ENCODE results near the gene ALKBH6.
A peak's percentile ranks its signal among the peaks of the same experiment; 100 is the strongest.
"Not testable (repeated sequence)": the region's sequence is repeated elsewhere in the genome, so short reads cannot be mapped to it uniquely, and the experiment has no call there.

ALKBH6 gene

DNA sequence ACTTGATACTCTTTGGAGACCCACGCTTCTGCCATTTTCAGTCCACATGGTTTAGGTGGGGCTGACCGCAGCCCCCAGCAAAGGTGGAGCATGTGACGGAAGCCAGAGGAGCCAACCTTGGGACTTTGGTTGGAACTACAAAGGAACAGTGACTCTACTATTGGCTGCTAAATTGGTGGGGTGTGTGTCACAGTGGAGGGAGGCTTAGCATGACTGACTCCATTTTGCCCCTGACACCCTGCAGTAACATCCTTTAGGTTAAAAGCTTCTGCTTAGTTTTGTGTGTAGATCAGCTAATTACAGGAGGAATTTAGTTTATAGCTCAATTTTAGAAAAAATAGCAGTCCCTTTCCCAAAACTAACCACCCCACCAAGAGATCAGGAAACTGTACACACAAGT, 12.4 kb downstream of the ALKBH6 start:
- in situ Hi-C loops (cut with MboI; ENCODE audit: low pct_unique_long_range_greater_than_20kb, low sequenced_read_pairs) = no loop called here
- DNase-seq = no peak

- DNase-seq = no peak
- in situ Hi-C loops (cut with MboI; ENCODE audit: low pct_unique_long_range_greater_than_20kb, low sequenced_read_pairs) = no loop called here
Measured at GRCh38 chr19:35996777-35997176, 17.2 kb downstream of the ALKBH6 start.

- DNase-seq = peak; percentile 94
- in situ Hi-C loops (cut with MboI; ENCODE audit: low pct_unique_long_range_greater_than_20kb, low sequenced_read_pairs) = no loop called here
Measured at GRCh38 chr19:35995048-35995993, 18.7 kb downstream of the ALKBH6 start, which contains the start of gene SDHAF1. Gene SDHAF1 (plus strand): TSS chr19:35995188. CDS start chr19:35995275, 87 bp downstream.

DNA sequence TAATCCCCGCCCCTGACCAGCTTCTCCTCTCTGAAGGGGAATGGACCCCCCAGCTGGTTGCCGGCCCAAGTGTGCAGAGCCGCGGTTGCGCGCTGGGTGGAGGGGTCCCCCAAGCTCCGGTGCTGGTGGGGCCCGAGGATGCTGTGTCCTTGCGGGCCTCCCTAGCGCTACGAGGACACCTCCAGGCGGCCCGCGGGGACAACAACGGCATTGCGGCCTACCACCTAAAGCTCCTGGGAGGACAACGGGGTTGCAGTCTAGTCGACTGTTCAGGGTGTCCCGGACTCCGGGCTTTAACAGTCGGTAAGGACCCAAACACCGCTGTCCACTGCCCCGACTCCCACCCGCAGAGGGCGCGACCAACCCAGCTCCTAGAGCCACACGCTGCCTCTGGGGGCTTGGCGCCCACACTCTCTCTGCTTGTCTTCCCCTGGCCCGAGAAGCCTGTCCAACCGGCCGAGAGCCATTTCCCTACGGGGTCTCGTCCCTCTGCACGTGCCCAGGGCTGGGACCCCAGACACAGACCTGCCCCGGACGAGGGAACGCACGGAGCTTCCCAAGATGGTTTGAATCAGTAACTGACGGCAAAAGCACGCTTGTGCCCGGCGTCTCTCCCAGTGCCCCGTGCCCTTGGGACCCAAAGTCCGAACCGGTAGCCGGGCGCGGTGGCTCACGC, 20.0 kb downstream of the ALKBH6 start:
- in situ Hi-C loops (cut with MboI; ENCODE audit: low pct_unique_long_range_greater_than_20kb, low sequenced_read_pairs) = no loop called here
- no peak for DNase-seq

- DNase-seq = no peak
- in situ Hi-C loops (cut with MboI; ENCODE audit: low pct_unique_long_range_greater_than_20kb, low sequenced_read_pairs) = no loop called here
Measured at GRCh38 chr19:35992907-35993765, 20.9 kb downstream of the ALKBH6 start.

DNA sequence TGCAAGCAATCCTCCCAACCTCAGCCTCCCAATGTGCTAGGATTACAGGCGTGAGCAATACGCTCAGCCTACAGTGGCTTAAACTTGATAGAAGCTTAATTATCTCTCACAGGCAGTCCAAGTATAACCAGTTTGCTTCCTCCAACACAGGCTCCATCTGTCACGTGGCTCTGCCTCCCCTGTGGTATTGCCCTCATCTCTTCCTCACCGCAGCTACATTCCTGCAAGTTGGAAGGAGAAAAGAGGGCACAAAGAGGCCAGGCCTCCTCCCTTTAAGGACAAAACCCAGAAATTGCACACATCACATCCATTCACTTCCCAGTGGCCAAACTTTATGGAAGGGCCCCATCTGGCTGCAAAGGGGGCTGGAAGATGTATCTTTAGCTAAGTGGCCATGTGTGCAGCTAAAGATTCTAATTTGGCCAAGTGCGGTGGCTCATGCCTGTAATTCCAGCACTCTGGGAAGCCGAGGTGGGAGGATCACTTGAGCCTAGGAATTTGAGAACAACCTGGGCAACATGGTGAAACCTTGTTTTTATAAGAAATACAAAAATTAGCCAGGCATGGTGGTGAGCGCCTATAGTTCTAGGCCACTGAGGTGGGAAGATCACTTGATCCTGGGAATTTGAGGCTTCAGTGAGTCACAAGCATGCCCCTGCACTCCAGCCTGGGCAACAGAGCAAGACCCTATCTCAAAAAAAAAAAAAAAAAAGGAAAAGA, 22.1 kb downstream of the ALKBH6 start:
- no peak for DNase-seq
- in situ Hi-C loops (cut with MboI; ENCODE audit: low pct_unique_long_range_greater_than_20kb, low sequenced_read_pairs) = no loop called here

DNA sequence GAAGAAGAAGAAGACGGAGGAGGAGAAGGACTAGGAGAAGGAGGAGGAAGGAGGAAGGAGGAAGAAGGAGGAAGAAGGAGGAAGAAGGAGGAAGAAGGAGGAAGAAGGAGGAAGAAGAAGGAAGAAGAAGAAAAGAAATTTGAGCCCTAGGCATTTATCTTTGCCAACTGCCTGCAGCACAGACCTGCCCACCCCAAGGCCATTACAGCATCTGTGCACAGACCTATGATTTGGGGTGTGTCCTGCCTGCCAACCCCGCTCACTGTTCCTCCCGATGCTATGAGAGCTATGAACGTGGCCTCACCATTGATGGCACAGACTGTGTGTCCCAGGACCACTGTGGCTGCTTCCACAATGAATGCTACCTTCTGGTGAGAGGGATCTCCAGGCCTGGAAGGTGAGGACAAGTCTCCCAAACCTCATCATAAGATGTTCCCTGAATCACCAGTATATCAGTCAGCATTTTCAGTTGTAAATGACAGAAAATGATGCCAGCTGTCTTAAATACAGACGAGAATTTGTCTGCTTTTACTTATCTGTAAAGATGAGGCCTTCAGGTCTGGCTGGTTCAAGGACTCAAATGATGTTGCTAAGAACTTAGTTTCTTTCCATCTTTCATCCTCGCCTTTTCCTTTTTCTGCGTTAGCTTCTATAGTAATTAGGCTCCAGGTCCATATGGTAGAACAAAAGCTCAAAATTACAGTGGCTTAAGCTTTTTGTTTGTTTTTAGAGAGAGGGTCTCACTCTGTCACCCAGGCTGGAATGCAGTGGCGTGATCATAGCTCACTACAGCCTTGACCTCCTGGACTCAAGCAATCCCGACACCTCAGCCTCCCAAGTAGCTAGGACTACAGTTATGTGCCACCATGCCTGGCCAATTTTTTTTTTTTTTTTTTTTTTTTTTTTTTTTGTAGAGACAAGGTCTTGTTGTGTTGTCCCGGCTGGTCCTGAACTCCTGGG, 23.0 kb downstream of the ALKBH6 start:
- in situ Hi-C loops (cut with MboI; ENCODE audit: low pct_unique_long_range_greater_than_20kb, low sequenced_read_pairs) = no loop called here
- no peak for DNase-seq

DNA sequence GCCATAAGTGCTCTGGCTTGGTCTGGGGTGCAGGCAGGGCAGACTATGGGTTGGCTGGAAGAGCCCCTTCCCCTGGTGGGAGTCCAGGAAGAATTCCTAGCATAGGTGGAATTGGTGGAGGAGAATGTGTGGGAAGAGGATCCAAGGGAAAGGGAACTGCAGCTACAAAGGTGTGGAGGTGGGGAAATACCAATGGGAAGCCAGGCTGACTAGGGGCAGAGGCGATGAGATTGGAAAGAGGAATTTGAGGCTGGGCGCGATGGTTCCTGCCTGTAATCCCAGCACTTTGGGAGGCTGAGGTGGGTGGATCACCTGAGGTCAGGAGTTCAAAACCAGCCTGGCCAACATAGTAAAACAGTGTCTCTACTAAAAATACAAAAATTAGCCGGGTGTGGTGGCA, 23.9 kb downstream of the ALKBH6 start:
- in situ Hi-C loops (cut with MboI; ENCODE audit: low pct_unique_long_range_greater_than_20kb, low sequenced_read_pairs) = no loop called here
- DNase-seq = no peak

DNA sequence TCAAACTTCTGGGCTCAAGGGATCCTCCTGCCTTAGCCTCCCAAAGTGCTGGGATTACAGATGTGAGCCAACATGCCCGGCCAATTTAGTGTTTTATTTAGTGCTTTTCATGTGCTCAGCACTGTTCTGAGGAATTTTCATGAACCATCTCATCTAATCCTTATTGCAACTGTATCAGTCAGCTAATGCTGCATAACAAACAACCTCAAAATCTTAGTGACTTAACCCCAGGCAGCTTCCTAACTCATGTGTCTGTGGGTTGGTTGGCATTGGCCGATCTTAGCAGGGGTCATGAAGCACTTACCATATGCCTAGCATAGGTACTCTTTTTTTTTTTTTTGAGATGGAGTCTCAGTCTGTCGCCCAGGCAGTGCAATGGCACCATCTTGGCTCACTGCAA, 25.2 kb downstream of the ALKBH6 start:
- no peak for DNase-seq
- in situ Hi-C loops (cut with MboI; ENCODE audit: low pct_unique_long_range_greater_than_20kb, low sequenced_read_pairs) = no loop called here

DNA sequence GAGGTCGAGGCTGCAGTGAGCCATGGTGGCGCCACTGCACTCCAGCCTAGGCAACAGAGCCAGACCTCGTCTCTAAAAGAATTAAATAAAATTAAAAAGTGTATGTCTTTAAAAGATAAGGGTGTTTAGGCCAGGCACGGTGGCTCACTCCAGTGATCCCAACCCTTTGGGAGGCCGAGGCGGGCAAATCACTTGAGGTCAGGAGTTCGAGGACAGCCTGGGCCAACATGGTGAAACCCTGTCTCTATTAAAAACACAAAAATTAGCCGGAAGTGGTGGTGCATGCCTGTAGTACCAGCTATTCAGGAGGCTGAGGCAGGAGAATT, 26.5 kb downstream of the ALKBH6 start:
- DNase-seq = no peak

DNA sequence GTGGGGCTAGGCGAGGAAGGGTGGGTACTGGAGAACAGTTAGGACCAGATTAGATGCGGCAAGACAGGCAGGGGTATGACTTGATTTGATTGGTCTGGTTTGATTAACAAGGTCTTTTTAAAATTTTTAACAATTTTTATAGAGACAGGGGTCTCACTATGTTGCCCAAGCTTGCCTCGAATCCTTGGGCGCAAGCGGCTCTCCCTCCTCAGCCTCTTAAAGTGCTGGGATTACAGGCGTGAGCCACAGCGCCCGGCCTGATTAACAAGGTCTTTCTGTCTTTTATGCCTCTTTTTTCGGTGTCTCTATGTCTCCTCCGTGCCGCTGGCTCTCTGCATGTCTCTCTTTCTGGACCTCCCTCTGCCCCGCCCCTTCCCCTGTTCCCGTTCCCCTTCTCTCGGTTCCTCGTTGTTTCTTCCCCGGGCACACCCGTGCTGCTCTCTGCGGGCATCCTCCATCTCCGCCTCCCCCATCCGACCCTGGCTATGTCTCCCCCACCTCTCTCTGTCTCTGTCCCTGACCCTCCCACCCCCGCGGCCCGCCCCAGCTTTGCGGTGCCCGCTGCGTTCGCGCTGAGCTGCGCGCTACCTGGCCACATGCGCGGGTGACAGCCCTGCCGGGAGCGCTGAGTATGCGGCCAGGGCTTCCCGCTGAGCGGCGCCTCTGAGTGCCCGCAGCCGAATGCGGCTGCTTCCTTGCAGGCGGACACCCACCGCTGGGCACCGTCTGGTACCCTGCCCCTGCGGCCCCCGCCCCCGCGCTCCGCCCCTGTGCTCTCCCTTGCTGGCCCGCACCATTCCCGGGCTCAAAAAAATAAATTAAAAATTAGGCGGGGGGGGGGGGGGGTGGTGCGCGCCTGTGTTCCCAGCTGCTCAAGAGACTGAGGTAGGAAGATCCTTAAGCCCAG, 27.1 kb downstream of the ALKBH6 start:
- in situ Hi-C loops (cut with MboI; ENCODE audit: low pct_unique_long_range_greater_than_20kb, low sequenced_read_pairs) = no loop called here
- DNase-seq = peak; percentile 58

More for the DNA sequence above, 26.5 kb downstream of the ALKBH6 start:
- in situ Hi-C loops (cut with MboI; ENCODE audit: low pct_unique_long_range_greater_than_20kb, low sequenced_read_pairs) = no loop called here

- in situ Hi-C loops (cut with MboI; ENCODE audit: low pct_unique_long_range_greater_than_20kb, low sequenced_read_pairs) = no loop called here
- no peak for DNase-seq
Measured at GRCh38 chr19:35986111-35986510, 27.9 kb downstream of the ALKBH6 start.

DNA sequence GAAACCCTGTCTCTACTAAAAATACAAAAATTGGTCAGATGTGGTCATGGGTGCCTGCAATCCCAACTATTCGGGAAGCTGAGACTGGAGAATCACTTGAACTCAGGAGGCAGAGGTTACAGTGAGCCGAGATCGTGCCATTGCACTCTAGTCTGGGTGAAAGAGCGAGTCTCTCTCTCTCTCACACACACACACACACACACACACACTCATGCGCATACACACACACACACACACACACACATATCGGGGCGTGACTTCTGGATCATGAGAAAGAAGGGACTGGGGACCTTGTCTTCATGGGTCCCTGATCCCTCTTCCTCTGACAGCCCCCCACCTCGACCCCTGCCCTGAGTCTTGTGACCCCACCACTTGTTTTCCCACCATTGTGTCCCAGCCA, 30.8 kb downstream of the ALKBH6 start:
- in situ Hi-C loops (cut with MboI; ENCODE audit: low pct_unique_long_range_greater_than_20kb, low sequenced_read_pairs) = no loop called here
- DNase-seq = no peak

DNA sequence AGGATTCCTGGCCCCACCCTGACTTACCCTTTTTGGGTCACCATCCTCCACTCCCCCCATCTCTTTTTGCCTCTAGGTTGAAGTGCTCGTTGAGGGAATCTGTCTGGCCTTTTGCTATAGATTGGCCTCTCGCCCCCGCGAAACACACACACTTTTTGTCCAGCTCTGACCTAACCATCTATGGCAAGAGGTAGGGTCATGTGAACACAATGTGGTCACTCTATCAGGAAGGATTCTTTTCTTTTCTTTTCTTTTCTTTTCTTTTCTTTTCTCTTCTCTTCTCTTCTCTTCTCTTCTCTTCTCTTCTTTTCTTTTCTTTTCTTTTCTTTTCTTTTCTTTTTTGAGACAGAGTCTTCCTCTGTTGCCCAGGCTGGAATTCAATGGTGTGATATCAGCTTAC, 33.0 kb downstream of the ALKBH6 start:
- in situ Hi-C loops (cut with MboI; ENCODE audit: low pct_unique_long_range_greater_than_20kb, low sequenced_read_pairs); DNase-seq: not testable (repeated sequence)

DNA sequence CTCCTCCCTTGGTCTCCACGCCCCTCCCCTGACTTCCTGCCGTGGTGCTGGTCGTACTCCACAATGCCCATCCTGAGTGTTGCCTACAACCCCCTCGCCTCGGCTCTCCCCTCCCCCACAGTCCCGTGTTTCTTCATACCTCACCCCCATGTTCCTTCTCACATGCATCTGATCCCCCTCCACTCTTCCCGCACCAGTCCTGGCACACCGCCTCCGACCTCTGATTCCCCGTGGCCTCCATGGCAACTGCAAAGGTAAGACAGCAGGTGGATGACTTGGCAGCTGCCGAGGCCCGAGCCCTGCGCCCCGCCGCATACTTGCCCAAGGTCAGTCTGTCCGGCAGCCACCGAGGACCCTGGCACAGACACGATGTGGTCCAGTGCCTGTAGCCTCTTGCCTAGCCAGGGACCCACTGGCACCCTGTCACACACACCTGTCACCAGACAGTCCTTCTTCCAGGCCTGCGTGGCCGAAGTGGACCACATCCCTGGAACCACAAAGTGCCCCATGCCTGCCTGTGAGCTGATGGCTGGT, 35.1 kb downstream of the ALKBH6 start:
- no peak for DNase-seq
- in situ Hi-C loops (cut with MboI; ENCODE audit: low pct_unique_long_range_greater_than_20kb, low sequenced_read_pairs) = no loop called here

DNA sequence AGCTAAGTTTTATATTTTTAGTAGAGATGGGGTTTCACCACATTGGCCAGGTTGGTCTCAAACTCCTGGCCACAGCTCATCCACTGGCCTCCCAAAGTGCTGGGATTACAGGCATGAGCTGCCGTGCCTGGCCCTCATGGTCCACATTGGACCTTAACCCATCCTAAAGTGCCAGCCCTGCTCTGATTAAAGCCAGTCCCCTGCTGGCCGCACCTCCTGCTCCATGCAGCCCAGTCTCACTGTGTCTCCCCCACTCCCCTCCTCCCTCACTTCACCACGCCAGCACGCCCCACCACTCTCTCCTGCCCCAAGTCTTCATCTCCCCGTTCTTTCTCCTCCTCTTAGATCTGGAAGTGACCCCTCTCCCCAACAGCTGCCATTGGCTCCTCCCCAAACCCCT, 35.7 kb downstream of the ALKBH6 start:
- DNase-seq = no peak
- in situ Hi-C loops (cut with MboI; ENCODE audit: low pct_unique_long_range_greater_than_20kb, low sequenced_read_pairs) = no loop called here
